ENCODE results near the gene PRSS56. TPM values are rescaled to one million over a fixed set of nuclear protein-coding genes. Genes with fewer than 3 reads are reported as not detected.
A peak's percentile ranks its signal among the peaks of the same experiment; 100 is the strongest.

The PRSS56 gene
- total and polyA plus RNA-seq, 2 of the 13 experiments (the other 11 are each of a cell fraction or from before 2014, with no cell fraction given): not detected

- TF ChIP-seq RERE (CRISPR knock-in tag; IDR thresholded peaks at IDR 0.05; ENCODE audit: low read depth) (peak; percentile 79; the same call in 1 of the 2 replicates), CBX5 (CRISPR knock-in tag; IDR thresholded peaks at IDR 0.05; ENCODE audit: borderline replicate concordance) (peak; percentile 98; the same call in 1 of the 2 replicates), KDM5A (IDR thresholded peaks at IDR 0.05; ENCODE audit: borderline replicate concordance, low read length) (peak; percentile 81), ZNF362 (CRISPR knock-in tag; IDR thresholded peaks at IDR 0.05; ENCODE audit: borderline replicate concordance) (peak; percentile 86), NR2F2 (IDR thresholded peaks at IDR 0.05; ENCODE audit: borderline replicate concordance, low read depth) (0 out of 2 replicates have a peak, but pooled peaks have one; percentile 20), EED (CRISPR knock-in tag; IDR thresholded peaks at IDR 0.05) (no peak; the same call in none of the 2 replicates), ETV5 (CRISPR knock-in tag; IDR thresholded peaks at IDR 0.05; ENCODE audit: borderline replicate concordance) (peak; percentile 96), KDM6A (CRISPR knock-in tag; IDR thresholded peaks at IDR 0.05; ENCODE audit: low read depth) (no peak), TOE1 (CRISPR knock-in tag; IDR thresholded peaks at IDR 0.05) (peak; percentile 94; the same call in 1 of the 2 replicates), NFIB (CRISPR knock-in tag; IDR thresholded peaks at IDR 0.05; ENCODE audit: borderline replicate concordance) (no peak; the same call in 1 of the 2 replicates), SRSF9 (IDR thresholded peaks at IDR 0.05; ENCODE audit: borderline replicate concordance, insufficient read depth, low read depth, low read length, poor library complexity, severe bottlenecking) (no peak), ZNF549 (CRISPR knock-in tag; IDR thresholded peaks at IDR 0.05) (peak; percentile 94), FOXP1 (IDR thresholded peaks at IDR 0.05) (no peak), FOXP1 (CRISPR knock-in tag; IDR thresholded peaks at IDR 0.05) (peak; percentile 52), ZNF550 (CRISPR knock-in tag; IDR thresholded peaks at IDR 0.05; ENCODE audit: borderline replicate concordance) (peak; percentile 57; the same call in 1 of the 2 replicates), ZKSCAN1 (IDR thresholded peaks at IDR 0.05; ENCODE audit: low read length) (no peak), RORA (CRISPR knock-in tag; IDR thresholded peaks at IDR 0.05) (no peak), RFXAP (CRISPR knock-in tag; IDR thresholded peaks at IDR 0.05; ENCODE audit: borderline replicate concordance) (peak; percentile 98)
- TF ChIP-seq, protein P1, sequence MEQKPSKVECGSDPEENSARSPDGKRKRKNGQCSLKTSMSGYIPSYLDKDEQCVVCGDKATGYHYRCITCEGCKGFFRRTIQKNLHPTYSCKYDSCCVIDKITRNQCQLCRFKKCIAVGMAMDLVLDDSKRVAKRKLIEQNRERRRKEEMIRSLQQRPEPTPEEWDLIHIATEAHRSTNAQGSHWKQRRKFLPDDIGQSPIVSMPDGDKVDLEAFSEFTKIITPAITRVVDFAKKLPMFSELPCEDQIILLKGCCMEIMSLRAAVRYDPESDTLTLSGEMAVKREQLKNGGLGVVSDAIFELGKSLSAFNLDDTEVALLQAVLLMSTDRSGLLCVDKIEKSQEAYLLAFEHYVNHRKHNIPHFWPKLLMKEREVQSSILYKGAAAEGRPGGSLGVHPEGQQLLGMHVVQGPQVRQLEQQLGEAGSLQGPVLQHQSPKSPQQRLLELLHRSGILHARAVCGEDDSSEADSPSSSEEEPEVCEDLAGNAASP (CRISPR knock-in tag; IDR thresholded peaks at IDR 0.05; ENCODE audit: borderline replicate concordance): peak; percentile 91
Measured at GRCh38 chr2:232550354-232551249, 30.4 kb downstream of the PRSS56 start, which contains the start of the genes EIF4E2 and TIGD1 (continued).

Data from HepG2 (cell line).